DMS53 treated with DMSO at 0.1 percent for 48 hours (cell line): Measurements from ENCODE around the gene ZBTB16.

ENCODE experiments used
- DNase-seq: peaks from one replicate; lab custom pipeline; 2025; ENCODE audit not compliant: unreplicated experiment; lab: John Stamatoyannopoulos, UW

The ZBTB16 gene

GRCh38 chr11:114106047-114106446, 46.5 kb downstream of the ZBTB16 start:
- no peak for DNase-seq

- DNase-seq: no peak
Measured at GRCh38 chr11:114106986-114107385, 47.5 kb downstream of the ZBTB16 start.

- no peak for DNase-seq
Measured at GRCh38 chr11:114108501-114109205, 49.1 kb downstream of the ZBTB16 start.

GRCh38 chr11:114109206-114110090, 49.9 kb downstream of the ZBTB16 start:
- DNase-seq: no peak

- no peak for DNase-seq
Measured at GRCh38 chr11:114110123-114110522, 50.6 kb downstream of the ZBTB16 start.

GRCh38 chr11:114110952-114111947, 51.7 kb downstream of the ZBTB16 start:
- no peak for DNase-seq

GRCh38 chr11:114115451-114115928, 56.0 kb downstream of the ZBTB16 start:
- DNase-seq: no peak

GRCh38 chr11:114116357-114116756, 56.8 kb downstream of the ZBTB16 start:
- no peak for DNase-seq

- no peak for DNase-seq
Measured at GRCh38 chr11:114116800-114117199, 57.3 kb downstream of the ZBTB16 start.

- DNase-seq: no peak
Measured at GRCh38 chr11:114120606-114121005, 61.1 kb downstream of the ZBTB16 start.

GRCh38 chr11:114121138-114121537, 61.6 kb downstream of the ZBTB16 start:
- no peak for DNase-seq

GRCh38 chr11:114121804-114122504, 62.4 kb downstream of the ZBTB16 start:
- DNase-seq: no peak

GRCh38 chr11:114122686-114123085, 63.2 kb downstream of the ZBTB16 start:
- DNase-seq: no peak

GRCh38 chr11:114123692-114124330, 64.3 kb downstream of the ZBTB16 start:
- DNase-seq: no peak

GRCh38 chr11:114124601-114125144, 65.2 kb downstream of the ZBTB16 start:
- no peak for DNase-seq

GRCh38 chr11:114125531-114125930, 66.0 kb downstream of the ZBTB16 start:
- DNase-seq: no peak

GRCh38 chr11:114125959-114126358, 66.4 kb downstream of the ZBTB16 start:
- DNase-seq: no peak

- DNase-seq: no peak
Measured at GRCh38 chr11:114128399-114128798, 68.9 kb downstream of the ZBTB16 start.

GRCh38 chr11:114129142-114129541, 69.6 kb downstream of the ZBTB16 start:
- DNase-seq: no peak
